Gastroesophageal sphincter (tissue), 4 donors: ENCODE measurements around the gene ZNF331. TPM values are rescaled to one million over a fixed set of nuclear protein-coding genes. Genes with fewer than 3 reads are reported as not detected.
A peak's percentile ranks its signal among the peaks of the same experiment; 100 is the strongest.

Source experiments
- ATAC-seq: fragments of 150-250 bp; one replicate; pipeline ENCODE4 v1.9.1; 2016; ENCODE audit warnings: mild to moderate bottlenecking, moderate library complexity
- H3K27ac ChIP-seq, 4 donors: fragments of 200-600 bp; sonication (generic) in 3 of 4; 1 replicate in 3 of 4; 2 replicates in 1 of 4; pipeline ENCODE4 v1.5.1; 2016 to 2019
- H3K27me3 ChIP-seq: fragments of 200-600 bp; sonication (generic); one replicate; pipeline ENCODE4 v1.5.1; 2019
- H3K36me3 ChIP-seq, 2 donors: fragments of 200-600 bp; sonication (generic); one replicate each; pipeline ENCODE4 v1.5.1; 2019; ENCODE audit warnings: control low read depth in 1 of 2
- H3K4me1 ChIP-seq, 3 donors: fragments of 200-600 bp; sonication (generic); 1 replicate in 2 of 3; 2 replicates in 1 of 3; pipeline ENCODE4 v1.5.1; 2016 to 2019; ENCODE audit warnings: control low read depth in 2 of 3
- H3K4me3 ChIP-seq, 2 donors: fragments of 200-600 bp; sonication (generic); one replicate each; pipeline ENCODE4 v1.5.1; 2019; ENCODE audit warnings: mild to moderate bottlenecking in 1 of 2, moderate library complexity in 1 of 2
- H3K9me3 ChIP-seq, 3 donors: fragments of 200-600 bp; sonication (generic); one replicate each; pipeline ENCODE4 v1.5.1; 2017 to 2019; ENCODE audit warnings: control low read depth in 2 of 3
- EP300 ChIP-seq: sonication (generic); formaldehyde crosslinking; IDR thresholded peaks from one replicate; pipeline ENCODE4 v1.6.1; 2017; ENCODE audit warnings: antibody characterized with exemption, mild to moderate bottlenecking
- POLR2A ChIP-seq, 2 donors: fragments of 450-650 bp; IDR thresholded peaks; one replicate each; pipeline ENCODE4 v1.6.1; 2017; ENCODE audit warnings: antibody characterized with exemption in 2 of 2, mild to moderate bottlenecking in 2 of 2, moderate library complexity in 1 of 2
- POLR2AphosphoS5 ChIP-seq: sonication (generic); formaldehyde crosslinking; IDR thresholded peaks from one replicate; pipeline ENCODE4 v1.6.1; 2017; ENCODE audit warnings: antibody characterized with exemption
- WGBS, 2 donors: methylation state at CpG; one replicate each; pipeline ENCODE4 v1.1.5; 2018; ENCODE audit warnings: low coverage in 1 of 2; 5-methylcytosine and 5-hydroxymethylcytosine counted together
- total RNA-seq, 4 donors: library from RNA; depleted of rRNA; stranded (reverse); fragments of >200 nt; gene quantifications; one replicate each; pipeline ENCODE4 v1.1.0, GENCODE V29; 2016
- TF ChIP-seq, protein P1 (sequence below), 4 experiments: fragments of 200-600 bp in 2 of 4; fragments of 450-650 bp in 2 of 4; sonication (generic) in 1 of 4; IDR thresholded peaks; one replicate each; pipeline ENCODE4 v1.5.1; 2017 to 2019; ENCODE audit warnings: antibody characterized with exemption in 4 of 4, mild to moderate bottlenecking in 2 of 4, moderate library complexity in 2 of 4

Gene ZNF331
- total RNA-seq, 4 donors from 2014 or later = 23.9 to 29.2 (median 26.1) TPM

GRCh38 chr19:53518121-53518520 lies 19.8 kb upstream of the ZNF331 start:
- H3K9me3 ChIP-seq = no peaks in the 10 kb centered on the region
- TF ChIP-seq POLR2AphosphoS5 (no peak), EP300 (no peak), POLR2A (IDR thresholded peaks at IDR 0.05) (no peak)
- TF ChIP-seq, protein P1, sequence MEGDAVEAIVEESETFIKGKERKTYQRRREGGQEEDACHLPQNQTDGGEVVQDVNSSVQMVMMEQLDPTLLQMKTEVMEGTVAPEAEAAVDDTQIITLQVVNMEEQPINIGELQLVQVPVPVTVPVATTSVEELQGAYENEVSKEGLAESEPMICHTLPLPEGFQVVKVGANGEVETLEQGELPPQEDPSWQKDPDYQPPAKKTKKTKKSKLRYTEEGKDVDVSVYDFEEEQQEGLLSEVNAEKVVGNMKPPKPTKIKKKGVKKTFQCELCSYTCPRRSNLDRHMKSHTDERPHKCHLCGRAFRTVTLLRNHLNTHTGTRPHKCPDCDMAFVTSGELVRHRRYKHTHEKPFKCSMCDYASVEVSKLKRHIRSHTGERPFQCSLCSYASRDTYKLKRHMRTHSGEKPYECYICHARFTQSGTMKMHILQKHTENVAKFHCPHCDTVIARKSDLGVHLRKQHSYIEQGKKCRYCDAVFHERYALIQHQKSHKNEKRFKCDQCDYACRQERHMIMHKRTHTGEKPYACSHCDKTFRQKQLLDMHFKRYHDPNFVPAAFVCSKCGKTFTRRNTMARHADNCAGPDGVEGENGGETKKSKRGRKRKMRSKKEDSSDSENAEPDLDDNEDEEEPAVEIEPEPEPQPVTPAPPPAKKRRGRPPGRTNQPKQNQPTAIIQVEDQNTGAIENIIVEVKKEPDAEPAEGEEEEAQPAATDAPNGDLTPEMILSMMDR (IDR thresholded peaks at IDR 0.05) = no peak
- no peak overlapping the region for H3K27ac ChIP-seq
- no peak for ATAC-seq
- H3K27me3 ChIP-seq = no peaks in the 10 kb centered on the region
- no peaks in the 10 kb centered on the region for H3K36me3 ChIP-seq
- WGBS, 2 donors = 88 to 100% methylated on average over 1 to 4 of the region's 4 CpGs
- H3K4me3 ChIP-seq = no peak overlapping the region
- H3K4me1 ChIP-seq = peaks cover 0 to 18% (median 6%) of the 10 kb centered on the region in 3 donors

- no peaks in the 10 kb centered on the region for H3K36me3 ChIP-seq
- WGBS, 2 donors = 50 to 58% methylated on average over 1 of the region's 1 CpG
- no peak overlapping the region for H3K4me3 ChIP-seq
- TF ChIP-seq, protein P1 (IDR thresholded peaks at IDR 0.05) = no peak
- TF ChIP-seq POLR2A (IDR thresholded peaks at IDR 0.05) (no peak), EP300 (no peak), POLR2AphosphoS5 (no peak)
- H3K4me1 ChIP-seq = peaks cover 0 to 18% (median 6%) of the 10 kb centered on the region in 3 donors
- ATAC-seq = no peak
- no peaks in the 10 kb centered on the region for H3K27me3 ChIP-seq
- no peak overlapping the region for H3K27ac ChIP-seq
- H3K9me3 ChIP-seq = no peaks in the 10 kb centered on the region
Measured at GRCh38 chr19:53518716-53519115, 19.2 kb upstream of the ZNF331 start.

GRCh38 chr19:53519446-53519845 lies 18.5 kb upstream of the ZNF331 start:
- Histone ChIP-seq H3K9me3 (no peaks in the 10 kb centered on the region), H3K27me3 (no peaks in the 10 kb centered on the region), H3K4me1 (peaks cover 0 to 18% (median 6%) of the 10 kb centered on the region in 3 donors), H3K4me3 (no peak overlapping the region), H3K36me3 (no peaks in the 10 kb centered on the region), H3K27ac (peak overlapping the region in 2 of 4 donors; percentile 3 to 90)
- no CpG with 5 or more reads among the region's 7 CpGs for WGBS, 2 donors
- TF ChIP-seq POLR2A (IDR thresholded peaks at IDR 0.05) (no peak), POLR2AphosphoS5 (no peak), EP300 (no peak)
- TF ChIP-seq, protein P1 (IDR thresholded peaks at IDR 0.05) = no peak
- no peak for ATAC-seq

GRCh38 chr19:53520163-53520546 lies 17.8 kb upstream of the ZNF331 start:
- H3K4me1 ChIP-seq = peaks cover 0 to 18% (median 6%) of the 10 kb centered on the region in 3 donors
- H3K4me3 ChIP-seq = peak overlapping the region; percentile 35 to 60
- H3K36me3 ChIP-seq = no peaks in the 10 kb centered on the region
- 45 to 100% methylated on average over 1 to 2 of the region's 13 CpGs for WGBS, 2 donors
- no peaks in the 10 kb centered on the region for H3K27me3 ChIP-seq
- ATAC-seq = no peak
- TF ChIP-seq, protein P1 (IDR thresholded peaks at IDR 0.05) = no peak
- TF ChIP-seq POLR2AphosphoS5 (no peak), EP300 (no peak), POLR2A (IDR thresholded peaks at IDR 0.05) (no peak)
- no peaks in the 10 kb centered on the region for H3K9me3 ChIP-seq
- H3K27ac ChIP-seq = peak overlapping the region; percentile 83 to 90 (median 86)

DNA sequence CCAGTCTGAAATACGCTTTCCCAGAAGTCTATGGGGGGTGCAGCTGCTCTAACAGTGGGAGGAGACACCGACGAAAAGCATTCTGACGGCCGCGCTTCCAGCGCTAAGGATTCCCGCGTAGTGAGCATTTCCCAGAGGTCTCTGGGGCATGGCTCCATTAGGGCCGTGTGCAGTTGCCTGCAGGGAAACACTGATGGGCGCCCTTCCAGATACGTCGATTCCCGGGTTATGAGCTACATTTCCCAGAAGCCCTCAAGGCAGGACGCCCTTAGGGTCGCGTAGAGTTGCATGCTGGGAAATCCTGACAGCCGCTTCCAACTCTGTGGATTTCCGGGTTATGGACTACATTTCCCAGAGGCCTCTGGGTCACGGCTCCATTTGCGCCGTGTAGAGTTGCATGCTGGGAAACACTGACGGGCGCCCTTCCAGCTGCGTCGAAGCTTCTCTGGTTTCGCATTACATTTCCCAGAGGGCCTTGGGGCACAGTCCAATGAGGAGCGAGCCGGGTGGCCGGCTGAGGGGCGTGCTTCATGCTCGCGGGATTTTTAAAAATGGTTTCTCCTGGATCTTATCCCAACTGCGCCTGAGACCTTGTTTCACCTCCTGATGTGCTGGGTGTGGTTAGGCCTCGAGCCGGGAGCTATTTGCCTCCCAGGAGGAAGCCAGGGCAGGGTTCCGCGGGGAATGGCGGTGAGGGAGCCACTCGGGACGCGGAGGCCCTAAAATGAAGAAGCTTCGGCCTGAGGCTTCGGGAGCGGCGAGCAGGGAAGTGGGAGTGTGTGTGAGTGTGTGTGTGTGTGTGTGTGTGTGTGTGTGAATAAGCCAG lies 17.2 kb upstream of the ZNF331 start:
- H3K9me3 ChIP-seq = peaks cover 0 to 4% (median 0%) of the 10 kb centered on the region in 3 donors
- peaks cover 0 to 18% (median 6%) of the 10 kb centered on the region in 3 donors for H3K4me1 ChIP-seq
- TF ChIP-seq EP300 (no peak), POLR2AphosphoS5 (peak; percentile 97), POLR2A (IDR thresholded peaks at IDR 0.05) (no peak)
- TF ChIP-seq, protein P1 (IDR thresholded peaks at IDR 0.05) = peak in 1 of 4 experiments; percentile 6
- H3K36me3 ChIP-seq = no peaks in the 10 kb centered on the region
- peak overlapping the region; percentile 83 to 90 (median 86) for H3K27ac ChIP-seq
- peak; percentile 99 for ATAC-seq
- 0% methylated on average over 2 to 9 of the region's 46 CpGs for WGBS, 2 donors
- H3K27me3 ChIP-seq = no peaks in the 10 kb centered on the region
- peak overlapping the region; percentile 35 to 60 for H3K4me3 ChIP-seq
